ENCODE measurements around the gene PLA2G2C. TPM values are rescaled to one million over a fixed set of nuclear protein-coding genes. Genes with fewer than 3 reads are reported as not detected.
"Not testable (repeated sequence)": the region's sequence is repeated elsewhere in the genome, so short reads cannot be mapped to it uniquely, and the experiment has no call there.

PLA2G2C gene
- total and polyA plus RNA-seq, 2 of the 8 experiments (the other 6 are each of a cell fraction or from before 2014, with no cell fraction given): not detected

- H3K79me2 ChIP-seq (ENCODE audit: control insufficient read depth in 1 of 2, insufficient read depth in 2 of 2, low read length in 2 of 2); H3K23ac ChIP-seq (ENCODE audit: insufficient read length); H3K56ac ChIP-seq (replicated peaks; ENCODE audit: insufficient read length, low read depth, low read length); H2BK15ac ChIP-seq (ENCODE audit: low read length); H3K18ac ChIP-seq (ENCODE audit: extremely low read depth, low read length); H3K79me1 ChIP-seq (ENCODE audit: low read depth, low read length); FAIRE-seq; H3K9ac ChIP-seq (replicated peaks in 1 of 4; ENCODE audit: extremely low read depth in 1 of 4, low read depth in 3 of 4, low read length in 3 of 4); H2BK12ac ChIP-seq (ENCODE audit: low read depth, low read length); H2AFZ ChIP-seq (ENCODE audit: low read length); H2BK20ac ChIP-seq (ENCODE audit: low read length); H3K4me3 ChIP-seq (ENCODE audit: extremely low read depth in 1 of 4, insufficient read depth in 2 of 4, low read depth in 3 of 4, low read length in 4 of 4); H4K20me1 ChIP-seq (replicated peaks in 1 of 2; ENCODE audit: control insufficient read depth in 1 of 2, insufficient read depth in 2 of 2, low read length in 2 of 2); H2BK120ac ChIP-seq (replicated peaks; ENCODE audit: low read depth, low read length); H3K4me1 ChIP-seq (replicated peaks in 1 of 4; ENCODE audit: control insufficient read depth in 3 of 4, insufficient read depth in 4 of 4, low read length in 3 of 4); H4K91ac ChIP-seq (replicated peaks; ENCODE audit: insufficient read length, low read length); POLR2A ChIA-PET (ENCODE audit: partially characterized antibody); H3K36me3 ChIP-seq (ENCODE audit: control insufficient read depth in 2 of 4, insufficient read depth in 4 of 4, low read length in 3 of 4); H3K14ac ChIP-seq (ENCODE audit: insufficient read length); H2BK5ac ChIP-seq (ENCODE audit: low read depth, low read length); DNase-seq (ENCODE audit: low read depth in 1 of 2, low spot score in 2 of 2); H3K27ac ChIP-seq (ENCODE audit: low read depth, low read length); H3K23me2 ChIP-seq (ENCODE audit: low read depth, low read length); H3K27me3 ChIP-seq (replicated peaks in 1 of 4; ENCODE audit: control insufficient read depth in 3 of 4, extremely low read depth in 1 of 4, insufficient read depth in 3 of 4, low read length in 3 of 4); H3K9me3 ChIP-seq (ENCODE audit: insufficient read depth in 2 of 2, low read depth in 1 of 2, low read length in 1 of 2); H3K4me2 ChIP-seq (ENCODE audit: insufficient read depth in 1 of 2, low read depth in 2 of 2, low read length in 2 of 2); H4K8ac ChIP-seq (ENCODE audit: extremely low read depth, insufficient read depth, low read length); H3K4ac ChIP-seq (replicated peaks; ENCODE audit: insufficient read length, low read depth, low read length); H2AK5ac ChIP-seq (ENCODE audit: low read depth, low read length); H4K5ac ChIP-seq (ENCODE audit: insufficient read length, low read depth, low read length): not testable (repeated sequence)
- 100% methylated on average over 3 of the region's 3 CpGs; no CpG with 5 or more reads in 1 of the 2 experiments for WGBS, 2 experiments (ENCODE audit: extremely low coverage in 1 of 2, insufficient coverage in 1 of 2, insufficient read length in 1 of 2, insufficient replicate concordance in 2 of 2, low coverage in 1 of 2, low lambda C conversion rate in 2 of 2, missing lambda C conversion rate in 1 of 2)
- CTCF ChIA-PET (ENCODE audit: partially characterized antibody): interaction anchor here (2.4 kb wide), 1 partner anchor 22 kb away, joined by 9 read pairs; no protein-coding TSS in a partner anchor
These were observed 55.8 kb downstream of the PLA2G2C start for GRCh38 chr1:20130518-20130917.

All from H1 (cell line).